GM19467 (cell line): Measurements from ENCODE around the gene TMEM168.
"Not testable (repeated sequence)": the region's sequence is repeated elsewhere in the genome, so short reads cannot be mapped to it uniquely, and the experiment has no call there.

ENCODE experiments used
- ATAC-seq: cut with Tn5 transposase; IDR thresholded peaks from one replicate; pipeline ENCODE4 v1.9.1; 2021; ENCODE audit warnings: mild to moderate bottlenecking, moderate library complexity; ENCODE audit not compliant: unreplicated experiment

The TMEM168 gene

GRCh38 chr7:112789817-112790585 is at the start of gene TMEM168:
Gene TMEM168, minus strand, starts transcription at chr7:112790393. Its CDS starts 5,568 bp downstream, at chr7:112784825.
- ATAC-seq = peak; percentile 82

- ATAC-seq = not testable (repeated sequence)
These were observed 45.7 kb upstream of the TMEM168 start for GRCh38 chr7:112835928-112836327.

- ATAC-seq = no peak
These were observed 42.9 kb upstream of the TMEM168 start for GRCh38 chr7:112833082-112833481.

GRCh38 chr7:112830769-112831168 is 40.6 kb upstream of the TMEM168 start:
- no peak for ATAC-seq

GRCh38 chr7:112828696-112829095 is 38.5 kb upstream of the TMEM168 start:
- no peak for ATAC-seq

- ATAC-seq = no peak
These were observed 31.2 kb upstream of the TMEM168 start for GRCh38 chr7:112821345-112821744.

- ATAC-seq = no peak
These were observed 29.3 kb upstream of the TMEM168 start for GRCh38 chr7:112819536-112819935.

GRCh38 chr7:112806156-112806555 is 16.0 kb upstream of the TMEM168 start:
- no peak for ATAC-seq

GRCh38 chr7:112802406-112802805 is 12.2 kb upstream of the TMEM168 start:
- no peak for ATAC-seq

- ATAC-seq = no peak
These were observed 10.3 kb upstream of the TMEM168 start for GRCh38 chr7:112800486-112800885.

GRCh38 chr7:112799448-112800120 is 9.4 kb upstream of the TMEM168 start:
- ATAC-seq = no peak

GRCh38 chr7:112798274-112799159 is 8.3 kb upstream of the TMEM168 start:
- no peak for ATAC-seq

- ATAC-seq = not testable (repeated sequence)
These were observed 6.4 kb upstream of the TMEM168 start for GRCh38 chr7:112796552-112796951.

- ATAC-seq = no peak
These were observed 2.2 kb upstream of the TMEM168 start for GRCh38 chr7:112792441-112792840.

GRCh38 chr7:112791465-112792168 is 1.4 kb upstream of the TMEM168 start:
- ATAC-seq = no peak

GRCh38 chr7:112790586-112791003 is 402 bp upstream of the TMEM168 start:
- peak; percentile 50 for ATAC-seq

GRCh38 chr7:112789453-112789816 is 758 bp downstream of the TMEM168 start:
- ATAC-seq = no peak

- no peak for ATAC-seq
These were observed 1.3 kb downstream of the TMEM168 start for GRCh38 chr7:112788778-112789343.

GRCh38 chr7:112784603-112785002 is 5.6 kb downstream of the TMEM168 start:
- ATAC-seq = no peak

GRCh38 chr7:112782498-112782897 is 7.7 kb downstream of the TMEM168 start:
- ATAC-seq = no peak
